ENCODE measurements around the gene ZNF516.

DNA sequence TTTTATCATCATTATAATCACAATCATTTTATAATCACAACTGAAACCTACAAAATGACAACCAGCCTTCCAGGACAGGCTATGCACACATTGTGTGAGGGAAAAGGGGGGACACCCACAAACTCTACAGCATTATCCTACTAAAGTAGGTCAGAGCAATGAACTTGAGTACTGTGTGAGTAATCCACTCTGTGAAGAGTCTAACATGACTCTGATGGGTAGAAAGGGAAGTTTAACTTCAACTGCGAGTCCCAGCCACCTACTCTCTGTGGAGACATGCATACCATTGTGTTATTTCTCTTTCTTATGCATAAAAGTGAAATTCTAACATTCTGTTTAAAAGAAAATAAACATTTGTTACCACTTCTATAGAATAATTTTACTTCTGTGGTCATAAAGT lies 177.9 kb downstream of the ZNF516 start:
- no peak for TF ChIP-seq POLR2AphosphoS5 (IDR thresholded peaks at IDR 0.05; ENCODE audit: low read depth, low read length)
- TF ChIP-seq TAF1 (IDR thresholded peaks at IDR 0.05; ENCODE audit: borderline replicate concordance, insufficient read depth, low read length) = no peak
